ENCODE measurements around the gene SIGLECL1.

The SIGLECL1 gene

DNA sequence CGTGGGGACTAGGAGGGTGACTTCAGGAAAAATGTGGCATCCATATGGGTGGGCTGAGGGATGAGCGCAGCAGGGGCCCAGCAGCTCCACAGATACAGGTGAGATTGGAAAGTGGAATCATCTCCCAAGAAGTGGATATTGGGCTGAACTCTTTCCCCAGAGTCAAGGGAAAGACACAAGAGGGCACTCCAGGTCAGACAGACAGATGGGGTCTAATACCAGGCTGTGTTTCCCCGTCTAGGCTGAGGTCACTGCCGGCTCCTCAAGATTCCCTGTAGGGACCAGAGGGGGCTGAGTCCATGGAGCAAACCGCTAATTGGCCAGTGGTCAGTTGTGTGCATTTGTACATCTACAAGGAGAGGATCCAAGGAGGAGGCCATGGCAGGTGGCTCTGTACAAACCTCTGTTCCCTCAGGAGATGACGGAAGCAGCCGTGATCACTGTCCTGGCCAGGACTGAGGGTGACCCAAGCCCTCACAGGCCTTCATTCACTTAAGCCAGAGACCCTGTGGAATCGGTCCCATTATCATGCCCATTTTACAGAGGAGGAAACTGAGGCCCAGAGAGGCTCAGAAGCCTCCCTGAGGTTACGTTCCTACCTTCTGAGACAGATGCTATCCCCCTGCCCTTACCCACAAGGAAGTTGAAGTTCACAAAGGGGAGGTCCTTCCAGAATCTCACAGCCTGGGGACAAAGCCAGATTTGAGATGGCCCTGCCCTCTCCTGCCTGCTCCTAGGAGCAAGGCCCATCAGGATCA lies 45.6 kb downstream of the SIGLECL1 start:
- no peak for DNase-seq (ENCODE audit: low spot score)

DNA sequence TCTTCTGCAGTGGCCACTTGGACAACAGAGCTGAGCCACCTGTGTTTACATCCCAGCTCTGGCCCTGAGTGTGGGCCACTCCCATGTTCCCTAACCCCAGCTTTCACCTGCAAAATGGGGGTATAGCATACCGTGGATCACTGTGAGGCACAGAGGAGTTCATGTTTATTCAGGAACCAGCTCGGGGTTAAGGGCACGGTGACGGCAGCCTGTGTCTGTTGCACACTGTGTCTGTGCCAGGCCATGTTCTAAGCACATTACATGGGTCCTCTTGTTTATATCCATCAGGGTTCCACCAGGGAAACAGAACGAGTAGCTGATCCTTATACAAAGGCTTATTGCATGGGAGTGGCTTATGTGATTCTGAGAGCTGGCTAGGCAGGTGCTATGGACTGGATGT lies 46.5 kb downstream of the SIGLECL1 start:
- DNase-seq (ENCODE audit: low spot score), result no peak

DNA sequence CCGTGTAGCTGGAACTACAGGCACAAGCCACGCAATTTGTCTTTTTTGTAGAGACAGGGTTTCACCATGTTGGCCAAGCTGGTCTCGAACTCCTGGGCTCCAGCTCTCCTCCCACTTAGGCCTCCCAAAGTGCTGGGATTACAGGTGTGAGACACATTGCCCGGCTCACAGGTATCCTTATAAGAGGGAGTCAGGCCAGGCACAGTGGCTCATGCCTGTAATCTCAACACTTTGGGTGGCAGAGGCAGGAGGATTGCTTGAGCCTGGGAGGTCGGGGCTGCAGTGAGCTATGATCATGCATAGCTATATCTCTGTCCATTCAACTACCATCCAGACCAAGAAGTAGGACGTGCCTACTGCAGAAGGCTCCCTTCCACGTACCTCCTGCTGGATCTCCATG lies 50.4 kb downstream of the SIGLECL1 start:
- no peak for DNase-seq (ENCODE audit: low spot score)

DNA sequence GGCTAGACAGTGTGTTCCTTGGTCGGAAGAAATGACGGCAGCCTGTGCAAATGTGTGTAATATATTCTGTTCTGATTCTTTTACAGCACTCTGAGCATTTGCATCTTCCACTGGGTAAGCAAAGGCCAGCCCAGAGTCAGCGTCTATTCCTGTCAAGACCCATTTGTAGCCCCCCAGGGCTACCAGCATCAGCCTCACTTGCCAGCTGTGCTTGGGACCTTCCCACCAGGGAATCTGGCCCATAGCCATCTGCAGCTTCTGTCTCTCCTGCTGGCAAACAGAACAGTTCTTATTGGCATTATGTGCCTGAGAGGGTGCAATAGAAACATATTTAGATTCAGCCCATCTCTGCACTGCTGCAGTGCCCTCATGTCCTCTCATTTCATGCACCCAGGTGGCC lies 54.6 kb downstream of the SIGLECL1 start:
- no peak for DNase-seq (ENCODE audit: low spot score)

DNA sequence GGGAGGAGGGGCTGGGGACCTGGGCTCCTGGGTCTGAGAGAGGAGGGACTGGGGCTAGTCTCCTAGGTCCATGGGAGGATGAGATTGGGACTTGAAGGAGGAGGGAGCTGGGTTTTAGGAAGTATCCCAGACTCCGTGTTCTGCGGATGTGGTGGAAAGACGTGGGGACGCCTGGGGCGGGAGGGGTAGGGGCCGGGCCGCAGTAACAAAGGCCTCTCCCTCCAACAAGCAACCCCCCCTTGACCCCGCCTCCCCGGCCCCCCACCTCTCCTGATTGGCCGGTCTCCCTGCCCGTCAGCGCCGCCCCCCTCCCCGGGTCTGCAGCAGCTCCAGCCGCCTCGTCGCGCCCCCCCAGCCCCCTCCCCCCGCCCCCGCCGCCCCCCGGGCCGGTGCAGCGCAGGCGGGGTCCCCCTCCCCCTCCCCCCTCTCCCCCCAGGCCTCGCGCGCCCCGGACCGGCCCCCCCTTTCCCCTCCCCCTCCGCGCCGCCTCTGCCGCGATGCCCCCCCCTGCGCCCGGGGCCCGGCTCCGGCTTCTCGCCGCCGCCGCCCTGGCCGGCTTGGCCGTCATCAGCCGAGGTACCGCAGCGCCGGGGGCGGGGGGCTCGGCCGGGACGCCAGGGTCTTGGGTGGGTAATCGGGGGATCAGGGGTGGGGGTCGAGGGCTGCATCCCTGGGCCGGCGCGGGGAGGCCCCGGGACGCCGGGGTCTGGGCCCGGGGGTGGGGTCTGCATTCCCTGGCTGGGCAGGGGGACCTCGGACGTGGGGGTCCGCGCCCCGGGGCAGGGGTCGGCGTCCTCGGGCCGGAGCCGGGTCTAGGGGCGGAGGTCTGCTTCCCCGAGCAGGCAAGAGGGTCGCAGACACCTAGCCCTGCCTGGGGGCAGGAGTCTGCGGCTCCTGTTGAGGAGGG lies 60.7 kb downstream of the SIGLECL1 start, which contains the start of gene IGLON5:
Gene IGLON5, plus strand, starts transcription at position 294 of the 907 bp plus-strand sequence. Its CDS starts 204 bp downstream, at position 498.
- DNase-seq (ENCODE audit: low spot score), result no peak

DNA sequence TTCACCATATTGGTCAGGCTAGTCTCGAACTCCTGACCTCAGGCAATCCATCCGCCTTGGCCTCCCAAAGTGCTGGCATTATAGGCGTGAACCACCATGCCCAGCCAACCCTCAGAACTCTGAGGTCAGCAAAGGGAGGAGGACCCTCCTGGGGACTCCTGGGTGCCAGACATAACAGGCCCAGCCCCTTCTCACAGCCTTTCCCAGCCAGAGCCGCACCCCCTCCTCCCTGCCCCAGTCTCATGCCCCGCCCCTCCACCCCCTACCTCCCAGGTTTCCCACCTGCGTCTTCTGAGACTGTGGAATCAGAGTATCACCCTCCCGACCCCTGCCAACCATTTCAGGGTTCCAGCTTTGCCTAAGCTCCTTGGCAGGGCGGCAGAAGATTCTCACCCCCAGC lies 65.8 kb downstream of the SIGLECL1 start:
- no peak for DNase-seq (ENCODE audit: low spot score)

DNA sequence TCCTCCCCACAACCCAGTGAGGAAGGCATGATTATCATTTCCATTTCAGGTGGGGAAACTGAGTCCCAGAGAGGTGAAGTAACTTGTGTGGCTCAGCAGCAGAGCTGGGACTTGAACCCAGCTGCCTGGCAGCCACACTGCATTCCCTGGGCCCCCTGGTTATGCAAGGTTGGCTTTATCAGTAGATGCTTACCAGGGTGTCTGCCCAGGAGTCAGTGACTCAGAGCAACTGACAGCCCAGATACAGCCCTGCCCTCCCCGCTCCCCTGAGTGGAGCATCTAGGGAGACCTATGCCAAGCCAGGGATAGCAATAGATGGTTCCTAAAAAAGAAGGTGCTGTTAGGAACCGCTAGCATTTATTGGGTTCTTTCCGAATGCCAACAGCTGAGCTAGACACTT lies 66.5 kb downstream of the SIGLECL1 start:
- no peak for DNase-seq (ENCODE audit: low spot score)

DNA sequence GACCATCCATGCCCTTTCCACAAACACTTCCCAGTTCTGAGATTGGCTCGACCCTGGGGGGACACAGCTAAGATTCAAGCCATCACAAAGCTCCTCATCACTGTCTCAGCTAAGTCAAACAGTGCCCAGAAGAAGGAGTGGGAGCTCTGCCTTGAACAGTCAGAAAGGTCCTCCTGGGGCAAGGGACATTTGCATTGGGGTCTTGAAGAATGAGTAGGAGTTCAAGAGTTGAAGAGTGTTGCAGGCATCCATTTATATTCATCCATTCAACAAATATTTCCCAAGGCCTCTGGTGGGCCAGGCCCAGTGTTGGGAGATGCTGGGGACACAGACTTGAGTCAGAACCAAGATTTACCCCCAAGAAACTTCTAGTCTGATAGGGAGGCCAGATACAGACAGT lies 67.1 kb downstream of the SIGLECL1 start:
- no peak for DNase-seq (ENCODE audit: low spot score)
